ENCODE data around the gene HES4.
"Not testable (repeated sequence)": the region's sequence is repeated elsewhere in the genome, so short reads cannot be mapped to it uniquely, and the experiment has no call there.

Gene HES4

DNA sequence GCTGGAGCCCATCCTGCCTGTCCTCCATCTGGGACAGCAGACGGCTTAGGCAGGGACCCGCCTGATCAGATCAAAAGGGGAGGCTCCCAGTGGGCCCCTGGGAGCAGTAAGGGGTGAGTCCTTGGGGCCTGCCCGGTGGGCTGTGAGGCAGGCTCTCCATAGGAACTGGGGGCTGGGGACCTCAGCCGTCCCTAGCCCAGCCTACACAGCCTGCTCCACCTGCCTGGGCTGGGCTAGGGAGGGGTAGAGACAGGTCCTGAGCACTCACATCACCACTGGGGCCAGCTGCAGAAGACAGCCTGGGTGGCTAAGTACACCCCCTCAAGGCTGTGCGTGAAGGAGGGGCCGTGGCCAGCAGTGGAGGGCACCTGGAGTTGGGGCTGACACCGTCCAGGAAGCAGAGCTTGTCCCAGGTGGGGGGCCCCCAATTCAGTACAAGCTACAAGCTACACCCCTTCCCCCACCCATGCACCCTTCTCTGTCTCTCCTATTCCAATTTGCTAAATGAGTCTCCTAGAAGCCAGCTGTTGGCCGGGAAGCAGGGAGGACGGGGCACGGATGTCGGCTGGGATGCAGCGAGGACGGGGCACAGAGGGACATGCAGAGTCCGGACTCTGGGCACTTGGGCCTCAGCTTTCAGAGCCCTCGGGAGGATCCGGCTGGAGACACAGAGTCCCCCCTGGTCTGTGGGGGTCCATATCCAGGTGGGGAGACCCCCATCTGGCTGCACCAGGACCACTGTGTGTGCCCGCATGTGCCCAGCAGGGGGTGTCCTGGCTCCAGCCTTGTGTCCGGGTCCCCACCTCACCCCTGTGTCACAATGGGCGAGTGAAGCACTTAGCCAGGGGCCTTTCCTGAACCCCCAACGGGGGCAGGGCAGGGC lies 15.1 kb upstream of the HES4 start:
- DNase-seq: no peak

DNA sequence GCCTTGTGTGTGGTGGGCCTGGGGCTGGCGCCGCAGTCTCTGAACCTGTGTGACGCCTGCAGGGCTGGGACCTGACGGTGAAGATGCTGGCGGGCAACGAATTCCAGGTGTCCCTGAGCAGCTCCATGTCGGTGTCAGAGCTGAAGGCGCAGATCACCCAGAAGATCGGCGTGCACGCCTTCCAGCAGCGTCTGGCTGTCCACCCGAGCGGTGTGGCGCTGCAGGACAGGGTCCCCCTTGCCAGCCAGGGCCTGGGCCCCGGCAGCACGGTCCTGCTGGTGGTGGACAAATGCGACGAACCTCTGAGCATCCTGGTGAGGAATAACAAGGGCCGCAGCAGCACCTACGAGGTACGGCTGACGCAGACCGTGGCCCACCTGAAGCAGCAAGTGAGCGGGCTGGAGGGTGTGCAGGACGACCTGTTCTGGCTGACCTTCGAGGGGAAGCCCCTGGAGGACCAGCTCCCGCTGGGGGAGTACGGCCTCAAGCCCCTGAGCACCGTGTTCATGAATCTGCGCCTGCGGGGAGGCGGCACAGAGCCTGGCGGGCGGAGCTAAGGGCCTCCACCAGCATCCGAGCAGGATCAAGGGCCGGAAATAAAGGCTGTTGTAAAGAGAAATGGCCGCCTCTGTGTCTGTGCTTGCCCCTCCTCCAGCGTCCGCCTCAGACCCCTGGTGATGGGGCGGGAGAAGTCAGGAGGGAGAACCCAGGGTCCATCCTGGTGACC lies 14.2 kb upstream of the HES4 start:
- DNase-seq: peak; percentile 46

DNA sequence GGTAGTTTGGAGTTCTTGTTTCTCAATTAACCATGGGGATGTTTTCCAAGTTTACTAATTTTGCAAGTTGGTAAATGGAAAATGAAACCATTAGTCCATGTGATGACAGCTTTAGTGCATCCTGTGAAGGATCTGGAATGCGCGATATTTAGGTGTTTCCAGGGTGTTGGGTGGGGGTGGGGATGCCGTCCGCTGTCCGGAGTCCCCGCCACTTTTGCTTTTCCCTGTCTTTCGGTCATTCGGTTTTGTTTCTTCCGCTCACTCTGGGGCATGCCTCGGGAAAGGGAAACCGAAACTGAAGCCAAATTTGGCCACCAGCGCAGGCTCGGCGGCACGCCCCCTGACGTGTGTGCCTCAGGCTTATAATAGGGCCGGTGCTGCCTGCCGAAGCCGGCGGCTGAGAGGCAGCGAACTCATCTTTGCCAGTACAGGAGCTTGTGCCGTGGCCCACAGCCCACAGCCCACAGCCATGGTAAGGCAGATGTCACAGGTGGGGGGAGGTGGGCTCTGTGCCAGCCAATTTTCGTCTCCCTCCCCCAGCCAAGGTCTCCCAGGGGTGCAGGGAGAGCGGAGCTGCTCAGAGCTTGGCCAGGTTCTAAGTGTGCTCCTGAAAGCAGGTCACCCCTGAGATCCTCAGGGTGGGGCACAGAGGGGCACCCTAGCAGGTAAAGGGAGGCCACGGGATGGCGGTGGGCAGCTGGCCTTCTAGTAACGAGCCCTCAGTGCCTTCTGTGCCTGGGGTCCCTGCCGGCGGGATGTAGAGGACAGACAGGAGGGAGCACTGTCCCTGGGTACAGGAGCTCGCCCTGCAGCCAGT lies 13.4 kb upstream of the HES4 start, which contains the start of gene ISG15:
TSS of gene ISG15 (plus strand) at position 393 of the 817 bp plus-strand sequence. CDS start at position 470, 77 bp downstream.
- peak; percentile 91 for DNase-seq

DNA sequence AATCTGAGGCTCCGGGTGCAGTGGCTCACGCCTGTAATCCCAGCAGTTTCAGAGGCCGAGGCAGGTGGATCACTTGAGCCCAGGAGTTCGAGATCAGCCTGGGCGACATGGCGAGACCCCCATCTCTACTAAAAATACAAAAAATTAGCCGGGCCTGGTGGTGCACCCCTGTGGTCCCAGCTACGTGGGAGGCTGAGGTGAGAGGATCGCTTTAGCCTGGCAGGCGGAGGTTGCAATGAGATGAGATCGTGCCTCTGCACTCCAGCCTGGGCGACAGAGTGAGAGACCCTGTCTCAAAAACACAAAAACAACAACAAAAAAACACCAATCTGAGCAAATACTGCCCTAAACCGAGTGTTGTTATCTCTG lies 12.8 kb upstream of the HES4 start:
- DNase-seq: not testable (repeated sequence)

DNA sequence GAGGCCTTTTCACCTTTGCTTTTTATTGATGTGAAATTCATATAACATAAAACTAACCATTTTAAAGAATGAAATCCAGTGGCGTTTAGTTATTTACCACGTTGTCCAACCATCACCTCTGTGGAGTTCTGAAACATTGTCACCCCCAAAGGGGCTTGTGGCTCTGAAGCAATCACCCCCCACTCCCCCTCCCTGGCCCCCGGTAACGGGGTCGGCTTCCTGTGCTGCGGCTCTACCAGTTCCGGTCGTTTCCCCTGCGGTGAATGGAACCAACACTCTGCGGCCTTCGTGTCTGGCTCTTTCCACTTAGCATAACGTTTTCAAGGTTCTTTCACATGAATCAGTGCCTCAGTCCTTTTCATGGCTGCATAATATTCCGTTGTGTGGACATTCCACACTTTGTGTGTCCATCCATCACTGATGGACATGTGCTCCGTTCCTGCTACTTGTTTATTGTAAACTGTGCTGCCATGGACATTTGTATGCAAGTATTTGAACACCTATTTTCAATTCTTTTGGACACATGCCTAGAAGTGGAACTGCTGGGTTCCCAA lies 11.6 kb upstream of the HES4 start:
- no peak for DNase-seq

DNA sequence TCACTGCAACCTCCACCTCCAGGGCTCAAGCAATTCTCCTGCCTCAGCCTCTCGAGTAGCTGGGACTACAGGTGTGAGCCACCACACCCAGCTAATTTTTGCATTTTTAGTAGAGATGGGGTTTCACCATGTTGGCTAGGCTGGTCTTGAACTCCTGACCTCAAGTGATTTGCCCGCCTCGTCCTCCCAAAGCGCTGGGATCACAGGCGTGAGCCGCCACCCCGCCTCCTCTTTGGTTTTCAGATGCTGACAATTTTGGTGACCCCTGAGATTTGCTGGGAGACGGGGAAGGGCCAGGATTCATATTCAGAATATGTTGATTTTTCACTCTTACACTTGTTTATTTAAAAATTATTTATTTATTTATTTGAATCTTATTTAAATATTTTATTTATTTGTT lies 10.2 kb upstream of the HES4 start:
- not testable (repeated sequence) for DNase-seq

DNA sequence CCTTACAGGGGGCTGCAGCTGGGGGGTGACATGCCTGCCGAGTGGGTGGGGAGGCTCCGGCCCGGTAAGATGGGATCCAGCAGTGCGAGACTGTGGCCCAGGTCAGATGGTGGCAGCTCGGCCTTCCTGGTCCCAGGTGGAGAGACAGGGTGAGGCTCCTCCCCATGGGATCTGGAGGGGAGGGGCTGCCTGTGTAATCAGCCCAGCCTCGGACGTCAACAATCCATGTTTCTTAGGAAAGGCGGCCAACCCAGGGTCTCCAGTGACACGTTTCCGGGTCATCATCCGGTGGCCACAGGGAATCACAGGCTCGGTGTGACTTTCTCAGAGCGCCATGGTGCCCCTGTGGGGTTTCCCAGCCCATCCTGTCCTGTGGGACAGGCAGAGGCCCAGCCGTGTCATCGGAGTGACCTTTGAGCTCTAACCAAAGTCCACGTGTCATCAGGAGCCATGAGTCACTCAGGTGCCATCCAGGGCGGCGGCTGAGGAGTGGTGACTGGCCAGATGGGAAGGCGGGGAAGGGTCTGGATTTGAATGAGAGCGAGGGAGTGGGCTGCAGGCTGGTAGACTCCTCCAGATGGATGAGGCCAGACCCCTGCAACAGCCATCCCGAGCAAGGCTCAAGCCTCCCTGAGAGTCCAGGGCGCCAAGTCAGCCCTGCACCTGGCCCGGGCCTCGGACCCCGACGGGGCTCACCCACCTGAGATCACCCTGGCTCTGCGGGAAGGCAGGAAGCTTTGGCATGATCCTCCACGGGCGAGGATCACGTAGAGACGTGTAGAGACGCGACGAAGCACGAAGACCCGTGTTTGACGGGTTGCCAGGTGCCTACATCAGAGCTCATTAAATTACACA lies 6.6 kb upstream of the HES4 start:
- DNase-seq: no peak

DNA sequence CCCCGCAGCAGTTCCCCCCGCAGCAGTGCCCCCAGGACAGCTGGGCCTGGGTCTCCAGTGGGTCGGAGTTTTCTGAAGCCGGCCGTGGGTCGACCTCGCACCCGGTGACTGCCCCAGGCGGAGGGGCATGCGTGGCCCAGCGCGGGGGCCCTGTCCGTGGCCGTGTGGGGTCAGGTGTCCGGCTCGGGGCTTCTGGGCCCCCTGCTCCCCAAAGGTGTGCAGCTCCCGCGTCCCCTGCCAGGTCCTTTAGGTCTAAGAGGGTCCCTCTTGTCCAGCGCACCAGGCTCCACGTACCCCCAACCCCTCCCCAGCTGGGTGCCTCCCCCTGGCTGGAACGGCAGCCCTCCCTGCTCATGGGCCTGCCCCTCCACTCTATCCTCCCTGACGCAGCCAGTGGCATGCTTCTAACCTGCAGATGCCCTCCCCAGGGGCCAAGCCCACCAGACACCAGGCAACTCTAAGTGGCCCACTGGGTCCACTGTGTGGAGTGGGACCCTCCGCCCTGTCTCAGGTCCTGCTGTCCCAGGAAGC lies 5.9 kb upstream of the HES4 start:
- no peak for DNase-seq

DNA sequence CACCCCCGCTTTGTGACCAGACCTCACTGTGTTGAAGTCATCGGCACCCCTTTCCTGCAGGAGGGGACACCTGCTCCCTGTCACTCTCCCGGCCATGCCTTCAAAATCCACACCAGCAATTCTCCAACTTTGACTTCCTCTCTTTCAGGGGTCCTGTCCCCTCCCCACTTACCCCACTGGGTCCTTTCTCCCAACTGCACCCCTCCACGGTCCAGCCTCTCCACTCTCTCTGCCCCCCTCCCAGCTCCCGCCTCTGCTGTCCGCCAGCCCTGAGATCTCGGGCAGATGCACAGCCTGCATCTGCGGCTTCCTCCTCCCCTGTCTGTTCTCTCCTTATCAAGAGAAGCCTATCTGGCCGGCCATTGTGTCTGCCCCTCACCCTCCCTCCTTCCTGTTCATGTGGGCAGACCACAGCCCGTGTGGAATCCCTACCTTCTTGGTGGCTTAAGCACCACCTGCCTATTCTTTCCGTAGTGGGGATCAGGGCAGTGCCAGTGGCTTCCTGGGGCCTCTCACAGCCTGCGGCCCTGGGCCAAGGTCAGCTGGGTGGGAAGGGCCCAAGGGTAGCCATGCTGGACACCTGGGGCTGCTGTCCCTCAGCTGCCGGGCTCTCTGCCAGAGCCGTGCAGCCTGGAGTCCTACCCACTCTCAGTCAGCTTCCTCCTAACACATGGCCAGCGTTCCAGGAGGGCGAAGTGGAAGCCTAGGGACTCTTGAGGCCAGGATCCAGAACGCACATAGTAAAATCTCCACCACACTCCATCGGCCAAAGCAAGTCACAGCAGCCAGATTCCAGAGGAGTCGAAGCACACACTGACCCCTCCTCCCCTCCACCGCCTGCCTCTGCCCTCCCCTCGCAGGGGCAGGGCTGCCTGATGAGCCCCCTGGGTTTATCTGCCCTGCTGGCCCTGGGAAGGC lies 5.1 kb upstream of the HES4 start:
- DNase-seq: no peak

DNA sequence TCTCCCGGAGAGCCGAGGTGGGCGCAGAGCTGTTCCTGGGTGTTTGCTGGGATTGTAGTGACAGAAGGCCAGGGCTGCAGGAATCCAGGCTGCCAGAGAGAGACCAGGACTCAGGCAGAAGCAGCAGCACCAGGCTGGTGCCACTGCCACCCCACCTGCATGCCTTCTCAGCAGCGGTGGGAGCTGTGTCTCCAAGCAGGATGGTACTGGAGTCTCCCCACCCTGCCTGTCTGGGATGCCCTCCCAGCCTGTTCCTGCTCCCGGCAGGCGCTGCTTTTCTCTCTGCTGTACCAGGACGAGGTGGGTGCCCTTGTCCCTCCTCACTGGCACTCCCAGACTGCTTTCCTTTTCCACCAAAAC lies 4.5 kb upstream of the HES4 start:
- DNase-seq: no peak

DNA sequence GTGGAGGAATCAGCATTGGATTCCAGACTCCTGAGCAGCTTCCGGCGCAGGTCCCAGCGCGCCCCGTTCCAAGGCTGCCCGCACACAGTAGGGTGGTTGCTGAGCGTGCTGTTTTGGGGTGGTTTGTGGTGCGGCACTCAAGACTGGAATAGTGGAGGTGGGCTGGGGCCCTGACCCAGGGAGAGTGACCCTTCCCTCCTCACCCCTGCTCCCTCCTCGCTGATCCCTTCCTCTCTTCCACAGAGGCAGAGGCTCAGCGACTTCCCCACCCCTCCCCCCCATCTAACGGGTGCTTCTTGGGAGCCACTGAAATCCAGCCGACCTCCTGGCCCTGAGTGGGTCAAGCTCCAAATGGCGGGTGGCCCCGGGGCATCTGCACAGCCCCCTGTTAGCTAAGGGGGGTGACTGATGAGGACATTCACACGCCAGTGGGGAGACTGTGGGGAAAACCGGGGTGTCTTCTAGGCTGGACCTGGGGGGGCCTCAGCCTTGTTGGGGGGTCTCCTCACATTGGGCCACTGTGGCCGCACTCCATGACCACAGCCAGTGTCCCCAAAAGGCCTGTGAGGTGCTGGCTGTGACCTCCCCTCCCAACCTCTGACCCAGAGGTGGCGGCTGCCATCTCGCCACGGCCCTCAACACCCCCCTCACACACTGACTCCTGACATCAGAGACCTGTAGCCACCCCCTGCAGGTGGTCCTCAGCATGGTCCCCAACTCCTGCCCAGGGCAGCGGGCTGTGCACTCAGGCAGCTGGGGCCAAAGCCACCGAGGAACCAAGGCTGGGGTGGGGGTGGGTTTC lies 3.9 kb upstream of the HES4 start:
- DNase-seq: no peak

DNA sequence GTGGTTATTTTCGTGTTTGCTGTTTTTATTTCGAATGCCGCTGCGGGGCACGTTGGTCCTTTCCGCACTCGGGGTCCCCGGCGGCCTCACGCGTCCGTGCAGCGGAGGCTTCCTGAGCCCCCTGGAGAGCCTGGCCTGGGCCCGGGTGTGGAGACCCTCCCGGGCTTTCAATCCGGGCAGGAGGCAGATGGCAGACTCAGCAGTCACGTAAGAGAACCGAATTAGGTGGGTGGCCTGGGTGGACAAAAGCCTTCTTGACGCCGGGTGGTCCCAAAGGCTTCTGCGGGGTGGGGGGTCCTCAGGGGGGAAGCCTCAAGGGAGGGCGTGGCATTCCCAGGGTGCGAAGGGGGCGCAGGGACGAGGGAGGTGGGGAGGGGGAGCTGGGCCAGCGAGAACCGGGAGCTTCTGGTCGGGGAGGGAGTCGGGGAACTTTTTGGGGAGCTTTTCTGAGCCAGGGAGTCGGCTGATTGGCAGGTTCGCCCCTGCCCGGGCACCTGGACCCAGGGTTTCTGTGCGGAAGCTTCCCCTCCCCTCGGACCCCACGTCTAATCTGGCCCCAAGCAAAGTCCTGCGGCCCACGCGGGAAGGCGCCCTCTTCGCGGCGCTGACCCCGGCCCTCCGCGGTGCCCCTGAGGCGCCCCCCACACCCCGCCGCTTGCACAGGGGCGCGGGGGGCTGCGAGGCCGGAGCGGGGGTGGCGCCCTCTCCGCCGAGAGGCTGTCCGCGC lies 1.3 kb upstream of the HES4 start:
- no peak for DNase-seq

DNA sequence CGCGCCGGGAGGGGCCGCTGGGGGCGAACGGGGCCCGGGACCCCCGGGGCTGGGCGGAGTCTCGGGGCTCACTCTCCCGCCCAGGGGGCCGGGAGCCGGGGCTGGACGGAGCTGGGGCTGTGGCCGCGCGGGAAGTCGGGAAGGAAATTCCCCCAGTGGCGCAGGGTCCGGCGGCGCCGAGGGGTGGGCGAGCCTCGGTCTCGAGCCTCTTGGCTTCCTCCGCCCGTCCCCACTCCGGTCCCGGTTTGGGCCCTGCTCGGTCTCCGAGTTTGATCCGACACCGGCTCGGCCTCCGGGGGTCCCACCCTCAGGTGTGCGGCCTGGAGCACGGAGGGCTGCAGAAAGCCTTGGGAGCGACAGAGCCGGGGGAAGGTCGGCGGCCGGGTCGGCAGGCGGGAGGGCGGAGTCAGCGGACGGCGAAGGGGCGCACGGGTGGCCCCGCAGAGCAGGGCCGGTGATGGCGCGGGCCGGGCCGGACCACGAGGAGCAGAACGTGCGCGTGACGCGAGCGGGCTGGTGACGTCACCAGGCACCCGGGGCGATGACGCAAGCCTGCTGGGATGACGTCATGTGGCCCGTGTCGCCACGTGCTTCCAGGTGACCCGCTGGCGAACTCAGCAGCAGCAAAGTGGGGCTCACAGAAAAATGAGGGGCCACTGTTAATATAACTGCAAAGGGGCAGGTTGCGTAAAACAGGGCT lies 610 bp upstream of the HES4 start:
- peak; percentile 74 for DNase-seq

DNA sequence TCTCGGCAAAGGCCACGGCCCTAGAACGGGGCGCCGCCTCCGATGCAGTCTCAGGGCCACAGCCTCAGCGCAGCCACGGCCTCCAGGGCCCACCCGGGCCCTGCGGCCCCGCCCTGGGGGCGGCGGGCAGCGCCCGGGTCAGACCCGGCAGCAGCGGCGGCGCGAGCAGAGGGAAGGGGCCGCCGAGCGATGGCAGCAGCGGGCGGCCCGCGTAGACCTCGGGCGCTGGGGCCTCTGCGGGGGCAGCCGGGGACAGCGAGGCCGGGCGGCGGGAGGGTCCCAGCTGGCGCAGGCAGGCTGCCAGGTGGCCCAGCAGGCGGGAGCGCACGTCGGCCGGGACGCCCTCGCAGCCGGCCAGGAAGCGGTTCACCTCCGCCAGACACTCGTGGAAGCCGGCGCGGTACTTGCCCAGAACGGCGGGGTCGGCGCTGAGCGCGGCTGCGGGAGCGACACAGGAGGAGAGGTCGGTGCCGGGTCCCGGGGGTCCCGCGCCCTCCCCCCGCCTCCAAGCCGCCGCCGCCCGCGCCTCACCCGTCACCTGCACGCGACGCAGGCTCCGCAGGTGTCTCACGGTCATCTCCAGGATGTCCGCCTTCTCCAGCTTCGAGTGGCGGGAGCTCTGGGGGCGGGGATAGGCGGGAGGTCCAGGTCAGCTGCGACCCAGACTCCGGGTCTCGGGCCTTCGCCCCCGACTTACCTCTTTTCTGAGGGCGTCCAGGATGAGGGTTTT lies 737 bp downstream of the HES4 start:
- DNase-seq: peak; percentile 44

DNA sequence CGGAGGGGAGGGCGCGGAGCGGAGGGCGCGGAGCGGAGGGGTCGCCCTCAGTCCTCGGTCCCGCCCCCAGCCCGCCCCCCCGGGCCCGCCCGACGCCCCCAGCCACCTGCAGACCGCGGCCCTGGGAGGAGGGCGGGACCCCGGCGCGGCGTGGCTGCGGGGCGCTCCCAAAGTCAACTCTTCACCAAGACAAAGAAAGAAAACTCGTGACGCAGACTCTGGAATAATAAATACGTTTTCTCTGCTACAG lies 1.2 kb downstream of the HES4 start:
- no peak for DNase-seq

DNA sequence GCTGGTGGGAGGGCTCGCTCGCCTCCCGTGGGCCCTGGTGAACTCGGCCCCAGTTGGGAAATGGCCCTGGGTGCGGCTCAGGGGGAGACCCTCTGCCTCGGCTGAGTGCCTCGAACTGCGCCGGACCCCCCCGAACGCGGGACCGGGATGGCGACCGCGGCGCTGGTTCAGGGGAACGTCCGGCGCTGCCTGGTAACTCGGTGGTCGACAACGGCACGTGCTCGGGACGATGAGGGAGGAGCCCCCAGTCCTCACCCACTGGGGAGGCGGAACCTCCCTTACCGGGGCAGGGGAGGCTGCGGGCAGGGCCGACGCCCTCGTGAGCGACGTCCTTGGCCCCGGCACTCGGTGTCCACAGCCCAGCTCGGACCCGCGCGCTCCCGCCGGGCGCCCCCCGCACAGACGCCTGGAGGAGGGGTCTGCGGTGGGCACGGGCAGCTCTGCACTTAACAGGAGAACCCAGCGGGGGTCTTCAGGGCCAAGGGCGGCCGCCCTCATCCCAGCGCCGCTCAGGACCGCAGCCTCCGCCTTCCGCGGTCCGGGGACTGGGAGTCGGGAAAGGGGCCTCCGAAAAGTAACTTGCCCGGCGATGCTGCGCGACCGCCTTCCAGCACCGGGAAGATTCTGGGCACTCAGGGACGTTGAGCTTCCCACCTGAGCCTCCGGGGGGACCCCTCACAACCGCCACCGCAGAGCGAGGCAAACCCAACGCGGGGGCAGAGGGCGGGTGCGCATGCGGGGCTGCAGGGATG lies 1.7 kb downstream of the HES4 start:
- no peak for DNase-seq

DNA sequence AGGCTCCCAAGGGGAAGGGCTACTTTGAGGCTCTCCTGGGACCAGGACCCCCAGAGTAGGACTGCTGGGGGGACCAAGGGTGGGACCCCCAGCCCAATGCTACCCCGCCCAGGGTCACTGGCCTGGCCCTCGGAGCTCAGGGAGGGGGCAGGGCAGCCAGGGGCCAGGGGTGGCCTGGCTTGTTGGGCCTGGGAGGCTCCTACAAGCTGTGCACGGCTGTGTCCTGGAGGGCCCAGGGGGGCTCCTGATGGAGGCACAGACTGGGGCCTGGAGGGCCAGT lies 2.2 kb downstream of the HES4 start:
- DNase-seq: no peak
